ENCODE results near the gene RPS5. TPM values are rescaled to one million over a fixed set of nuclear protein-coding genes. Genes with fewer than 3 reads are reported as not detected.
A peak's percentile ranks its signal among the peaks of the same experiment; 100 is the strongest.

Gene RPS5
- total RNA-seq, 5 donors from 2014 or later (not counting 1 experiment from before 2014, with no cell fraction given): 1,332 to 1,813 (median 1,414) TPM

DNA sequence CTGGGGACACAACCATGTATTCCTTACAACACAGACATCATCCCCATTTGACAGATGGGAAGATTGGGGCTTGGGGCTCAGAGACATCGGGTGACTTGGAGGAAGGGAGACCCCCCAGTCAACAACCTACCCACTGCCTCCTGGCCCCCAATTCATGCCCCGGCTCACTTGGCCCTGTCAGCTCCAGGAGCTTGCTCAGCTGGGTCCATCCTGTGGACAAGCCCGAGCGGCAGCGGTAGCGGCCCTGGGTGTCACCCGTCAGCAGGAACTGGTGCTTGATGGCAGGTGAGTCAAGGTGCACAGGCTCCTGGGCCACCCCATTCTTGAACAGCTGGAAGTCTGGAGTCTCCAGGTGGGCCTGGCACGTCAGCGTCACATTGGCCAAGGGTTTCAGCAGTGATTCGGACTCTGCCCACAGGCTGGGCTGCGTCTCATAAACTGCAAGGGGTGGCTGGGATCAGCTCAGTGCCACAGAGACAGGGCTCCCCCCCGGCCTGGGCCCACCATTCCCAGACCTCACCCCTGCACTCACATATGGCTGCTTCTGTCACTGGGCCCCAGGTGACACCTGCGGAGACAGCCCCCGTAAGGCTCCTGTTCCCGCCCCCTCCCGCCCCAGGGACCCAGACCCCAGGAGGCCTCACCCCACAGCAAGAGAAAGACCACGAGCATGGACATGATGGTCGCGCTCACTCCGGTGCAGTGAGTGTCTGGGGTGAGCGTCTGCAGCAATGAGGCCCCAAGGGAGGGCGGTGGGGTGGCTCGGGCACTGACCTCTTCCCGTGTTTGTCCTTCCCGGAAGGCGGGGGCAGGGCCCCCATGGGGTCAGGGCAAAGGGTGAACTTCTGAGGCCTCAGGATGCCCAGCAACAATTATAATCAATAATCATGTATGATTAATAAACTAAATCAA lies 34.1 kb upstream of the RPS5 start, which contains the start of gene A1BG:
A1BG (minus strand) TSS at position 733 of the 912 bp plus-strand sequence; CDS start at position 678, 55 bp downstream.
- CTCF ChIA-PET: no interaction called here
- Mint-ChIP-seq H3K27ac (no peak within 1 kb of the TSS), H3K4me1 (peaks cover 26 to 39% (median 29%) of the 10 kb centered on the region in 3 donors), H3K36me3 (no peaks in the 10 kb centered on the region), H3K9me3 (no peaks in the 10 kb centered on the region), H3K4me3 (no peak within 1 kb of the TSS), H3K27me3 (peaks cover 0 to 5% of the 10 kb centered on the region in 2 donors)
- Histone ChIP-seq H3K27me3 (replicated peaks in 1 of 2; ENCODE audit: control insufficient read depth in 2 of 2, extremely low read depth in 1 of 2, insufficient read depth in 2 of 2, low read length in 1 of 2) (peaks cover 0 to 25% of the 10 kb centered on the region in 2 experiments), H3K27ac (ENCODE audit: low read length) (no peak within 1 kb of the TSS), H3K4me3 (ENCODE audit: control insufficient read depth in 1 of 2, extremely low read depth in 1 of 2, low read length in 1 of 2) (no peak within 1 kb of the TSS), H3K36me3 (ENCODE audit: control insufficient read depth in 2 of 2, extremely low read depth in 1 of 2, insufficient read depth in 1 of 2, low read length in 1 of 2) (no peaks in the 10 kb centered on the region), H3K4me1 (ENCODE audit: control insufficient read depth in 1 of 2, extremely low read depth in 1 of 2, insufficient read depth in 2 of 2, low read length in 2 of 2) (peaks cover 6 to 33% of the 10 kb centered on the region in 2 experiments), H3K9me3 (no peaks in the 10 kb centered on the region)
- POLR2A ChIA-PET: no interaction called here
- DNase-seq: no peak
- WGBS (ENCODE audit: insufficient coverage): 98% methylated on average over 16 of the region's 26 CpGs
- no peak for ATAC-seq (replicated peaks in 1 of 4)

DNA sequence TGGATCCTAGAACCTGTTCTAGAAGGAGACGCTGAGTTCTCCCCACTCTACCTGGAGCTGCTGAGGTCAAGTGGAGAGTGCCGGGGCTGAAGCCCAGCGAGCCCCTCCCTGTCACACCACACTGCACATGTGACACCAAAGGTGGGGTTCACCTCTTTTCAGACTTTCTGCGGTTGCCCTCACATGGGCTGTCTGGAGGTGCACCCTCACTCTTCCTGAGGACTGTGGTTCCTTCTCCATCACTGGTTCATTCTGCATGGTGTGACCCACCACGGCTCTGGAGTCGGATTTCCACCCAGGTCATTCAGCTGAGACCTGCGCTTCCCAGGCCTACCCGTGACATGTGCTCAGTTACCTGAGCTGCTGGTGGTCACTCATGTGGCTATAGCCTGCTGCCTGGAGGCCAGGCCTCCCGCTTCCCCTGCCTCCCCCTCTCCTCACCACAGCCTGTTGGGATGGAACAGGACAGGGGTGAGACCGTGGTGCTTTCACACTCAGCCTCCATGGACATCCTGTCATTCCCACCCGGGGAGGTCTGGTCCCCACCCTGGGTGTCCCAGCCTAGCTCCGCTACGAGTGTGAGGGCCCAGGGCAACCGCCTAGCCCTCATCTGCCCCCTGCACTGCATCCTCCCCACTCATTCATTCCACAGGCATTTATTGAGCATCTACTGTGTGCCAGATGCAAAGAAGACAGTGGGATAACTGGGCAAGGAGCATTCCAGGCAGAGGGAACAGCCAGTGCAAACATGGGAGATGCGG lies 33.2 kb upstream of the RPS5 start:
- no peaks in the 10 kb centered on the region for H3K9me3 ChIP-seq
- peaks cover 4 to 36% of the 10 kb centered on the region in 2 experiments for H3K4me1 ChIP-seq (ENCODE audit: control insufficient read depth in 1 of 2, extremely low read depth in 1 of 2, insufficient read depth in 2 of 2, low read length in 2 of 2)
- Mint-ChIP-seq H3K4me3 (no peak overlapping the region), H3K9me3 (no peaks in the 10 kb centered on the region), H3K27me3 (peaks cover 0 to 5% of the 10 kb centered on the region in 2 donors), H3K27ac (no peak overlapping the region), H3K4me1 (peaks cover 18 to 32% (median 22%) of the 10 kb centered on the region in 3 donors), H3K36me3 (no peaks in the 10 kb centered on the region)
- 92% methylated on average over 10 of the region's 15 CpGs for WGBS (ENCODE audit: insufficient coverage)
- CTCF ChIA-PET: no interaction called here
- peaks cover 0 to 34% of the 10 kb centered on the region in 2 experiments for H3K27me3 ChIP-seq (replicated peaks in 1 of 2; ENCODE audit: control insufficient read depth in 2 of 2, extremely low read depth in 1 of 2, insufficient read depth in 2 of 2, low read length in 1 of 2)
- no peak overlapping the region for H3K27ac ChIP-seq (ENCODE audit: low read length)
- POLR2A ChIA-PET: no interaction called here
- H3K4me3 ChIP-seq (ENCODE audit: control insufficient read depth in 1 of 2, extremely low read depth in 1 of 2, low read length in 1 of 2): no peak overlapping the region
- no peak for ATAC-seq (replicated peaks in 1 of 4)
- DNase-seq: no peak
- H3K36me3 ChIP-seq (ENCODE audit: control insufficient read depth in 2 of 2, extremely low read depth in 1 of 2, insufficient read depth in 1 of 2, low read length in 1 of 2): no peaks in the 10 kb centered on the region

DNA sequence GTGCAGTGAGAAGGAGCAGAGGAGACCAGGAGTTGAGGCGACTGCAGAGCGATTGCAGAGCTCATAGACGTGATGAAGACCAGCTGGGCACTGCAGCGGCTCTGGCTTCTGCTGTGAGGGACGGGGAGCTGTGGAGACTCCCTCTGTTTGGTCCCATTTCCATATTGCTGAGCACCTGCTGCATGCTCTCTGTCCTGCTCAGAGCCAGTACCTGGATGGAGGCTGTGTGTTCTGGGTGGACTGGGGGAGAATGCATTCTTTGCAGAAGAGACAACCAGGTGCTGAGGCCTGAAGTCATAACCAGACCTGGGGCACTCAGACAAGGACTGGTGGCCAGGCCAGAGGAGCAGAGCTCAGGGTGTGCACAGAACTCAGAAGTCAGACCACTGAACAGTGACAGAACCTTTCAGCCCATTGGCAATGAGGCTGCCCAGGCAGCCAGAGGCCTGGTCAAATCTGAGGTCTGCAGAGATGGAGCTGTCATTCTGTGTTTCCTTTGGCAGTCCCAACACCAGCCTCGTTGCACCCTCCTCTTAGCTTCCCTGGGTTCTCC lies 32.5 kb upstream of the RPS5 start:
- Histone ChIP-seq H3K36me3 (ENCODE audit: control insufficient read depth in 2 of 2, extremely low read depth in 1 of 2, insufficient read depth in 1 of 2, low read length in 1 of 2) (no peaks in the 10 kb centered on the region), H3K4me1 (ENCODE audit: control insufficient read depth in 1 of 2, extremely low read depth in 1 of 2, insufficient read depth in 2 of 2, low read length in 2 of 2) (peaks cover 4 to 36% of the 10 kb centered on the region in 2 experiments), H3K4me3 (ENCODE audit: control insufficient read depth in 1 of 2, extremely low read depth in 1 of 2, low read length in 1 of 2) (no peak overlapping the region), H3K27me3 (replicated peaks in 1 of 2; ENCODE audit: control insufficient read depth in 2 of 2, extremely low read depth in 1 of 2, insufficient read depth in 2 of 2, low read length in 1 of 2) (peaks cover 0 to 31% of the 10 kb centered on the region in 2 experiments), H3K9me3 (no peaks in the 10 kb centered on the region), H3K27ac (ENCODE audit: low read length) (no peak overlapping the region)
- no peak overlapping the region for H3K4me3 Mint-ChIP-seq
- ChIA-PET POLR2A (no interaction called here), CTCF (no interaction called here)
- peaks cover 14 to 30% (median 20%) of the 10 kb centered on the region in 3 donors for H3K4me1 Mint-ChIP-seq
- H3K27me3 Mint-ChIP-seq: peaks cover 0 to 3% of the 10 kb centered on the region in 2 donors
- ATAC-seq (replicated peaks in 1 of 4) (no peak), DNase-seq (no peak)
- no peak overlapping the region for H3K27ac Mint-ChIP-seq
- WGBS (ENCODE audit: insufficient coverage): 94% methylated on average over 6 of the region's 6 CpGs
- no peaks in the 10 kb centered on the region for H3K9me3 Mint-ChIP-seq
- no peaks in the 10 kb centered on the region for H3K36me3 Mint-ChIP-seq

DNA sequence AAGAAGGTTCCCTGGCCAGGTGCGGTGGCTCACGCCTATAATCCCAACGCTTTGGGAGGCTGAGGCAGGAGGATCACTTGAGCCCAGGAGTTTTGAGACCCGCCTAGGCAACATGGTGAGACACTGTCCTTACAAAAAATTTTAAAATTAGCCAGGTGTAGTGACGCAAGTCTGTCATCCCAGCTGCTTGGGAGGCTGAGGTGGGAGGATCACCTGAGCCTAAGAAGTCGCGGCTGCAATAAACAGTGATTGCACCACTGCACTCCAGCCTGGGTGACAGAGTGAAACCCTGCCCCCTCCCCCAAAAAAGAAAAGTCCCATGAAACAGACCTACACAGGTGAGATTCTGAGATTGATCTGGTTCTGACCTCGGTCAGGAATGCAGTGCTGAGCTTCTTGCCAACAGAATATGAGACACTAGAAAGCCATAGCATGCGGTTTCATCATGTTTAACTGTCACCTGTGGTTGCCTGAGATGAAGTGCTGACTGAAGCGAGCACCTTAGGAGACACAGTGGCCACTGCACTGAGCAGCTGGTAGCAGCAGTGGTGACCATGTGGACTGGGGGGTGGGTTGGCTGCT lies 31.8 kb upstream of the RPS5 start:
- Histone ChIP-seq H3K36me3 (ENCODE audit: control insufficient read depth in 2 of 2, extremely low read depth in 1 of 2, insufficient read depth in 1 of 2, low read length in 1 of 2) (no peaks in the 10 kb centered on the region), H3K27me3 (replicated peaks in 1 of 2; ENCODE audit: control insufficient read depth in 2 of 2, extremely low read depth in 1 of 2, insufficient read depth in 2 of 2, low read length in 1 of 2) (peaks cover 0 to 27% of the 10 kb centered on the region in 2 experiments), H3K9me3 (no peaks in the 10 kb centered on the region), H3K27ac (ENCODE audit: low read length) (no peak overlapping the region), H3K4me3 (ENCODE audit: control insufficient read depth in 1 of 2, extremely low read depth in 1 of 2, low read length in 1 of 2) (no peak overlapping the region), H3K4me1 (ENCODE audit: control insufficient read depth in 1 of 2, extremely low read depth in 1 of 2, insufficient read depth in 2 of 2, low read length in 2 of 2) (peaks cover 0 to 36% of the 10 kb centered on the region in 2 experiments)
- DNase-seq (no peak), ATAC-seq (replicated peaks in 1 of 4) (no peak)
- peaks cover 0 to 1% of the 10 kb centered on the region in 2 donors for H3K27me3 Mint-ChIP-seq
- no peaks in the 10 kb centered on the region for H3K36me3 Mint-ChIP-seq
- H3K4me1 Mint-ChIP-seq: peaks cover 10 to 28% (median 18%) of the 10 kb centered on the region in 3 donors
- H3K27ac Mint-ChIP-seq: peak overlapping the region in 1 of 2 donors; percentile 55
- 73% methylated on average over 7 of the region's 10 CpGs for WGBS (ENCODE audit: insufficient coverage)
- ChIA-PET CTCF (no interaction called here), POLR2A (no interaction called here)
- peak overlapping the region; percentile 39 to 74 (median 41) for H3K4me3 Mint-ChIP-seq
- no peaks in the 10 kb centered on the region for H3K9me3 Mint-ChIP-seq

DNA sequence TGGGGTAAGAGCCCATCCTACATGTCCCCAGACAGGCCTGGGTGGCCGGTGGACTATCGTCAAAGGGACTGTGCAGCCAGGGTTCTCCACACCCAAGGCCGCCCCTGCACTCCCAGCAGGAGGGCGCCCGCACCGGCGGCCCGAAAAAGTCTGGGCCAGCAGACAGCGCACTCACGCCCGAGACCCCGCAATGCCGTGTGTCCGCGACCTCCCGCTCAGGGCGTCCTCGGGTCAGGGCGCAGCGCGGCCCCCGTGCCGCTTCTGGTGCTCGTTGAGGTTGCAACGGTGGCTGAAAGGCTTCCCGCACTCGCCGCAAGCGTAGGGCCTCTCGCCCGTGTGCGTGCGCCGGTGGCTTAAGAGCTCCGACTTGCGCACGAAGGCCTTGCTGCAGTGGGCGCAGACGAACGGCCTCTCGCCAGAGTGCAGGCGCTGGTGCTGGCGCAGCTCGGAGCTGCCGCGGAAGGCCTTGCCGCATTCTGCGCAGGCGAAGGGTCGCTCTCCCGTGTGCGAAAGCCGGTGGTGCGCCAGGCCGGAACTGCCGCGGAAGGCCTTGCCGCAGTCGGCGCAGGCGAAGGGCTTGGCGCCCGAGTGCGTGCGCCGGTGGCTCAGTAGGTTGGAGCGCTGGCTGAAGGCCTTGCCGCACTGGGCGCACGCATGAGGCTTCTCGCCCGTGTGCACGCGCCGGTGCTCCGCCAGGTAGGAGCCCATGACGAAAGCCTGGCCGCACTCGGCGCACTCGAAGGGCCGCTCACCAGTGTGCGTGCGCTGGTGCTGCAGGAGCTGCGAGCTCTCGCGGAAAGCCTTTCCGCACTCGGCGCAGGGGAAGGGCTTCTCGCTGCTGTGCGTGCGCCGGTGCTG lies 30.9 kb upstream of the RPS5 start:
- no peaks in the 10 kb centered on the region for H3K36me3 ChIP-seq (ENCODE audit: control insufficient read depth in 2 of 2, extremely low read depth in 1 of 2, insufficient read depth in 1 of 2, low read length in 1 of 2)
- peaks cover 10 to 28% (median 16%) of the 10 kb centered on the region in 3 donors for H3K4me1 Mint-ChIP-seq
- no peak overlapping the region for H3K27ac ChIP-seq (ENCODE audit: low read length)
- DNase-seq: peak in 31 of 35 experiments; percentile 18 to 65 (median 33)
- peaks cover 0 to 1% of the 10 kb centered on the region in 2 donors for H3K27me3 Mint-ChIP-seq
- ChIA-PET POLR2A (no interaction called here), CTCF (no interaction called here)
- 13% methylated on average over 93 of the region's 94 CpGs for WGBS (ENCODE audit: insufficient coverage)
- H3K27ac Mint-ChIP-seq: peak overlapping the region; percentile 31 to 52
- no peaks in the 10 kb centered on the region for H3K36me3 Mint-ChIP-seq
- H3K4me3 ChIP-seq (ENCODE audit: control insufficient read depth in 1 of 2, extremely low read depth in 1 of 2, low read length in 1 of 2): peak overlapping the region; percentile 41 to 53
- peaks cover 0 to 29% of the 10 kb centered on the region in 2 experiments for H3K27me3 ChIP-seq (replicated peaks in 1 of 2; ENCODE audit: control insufficient read depth in 2 of 2, extremely low read depth in 1 of 2, insufficient read depth in 2 of 2, low read length in 1 of 2)
- ATAC-seq (replicated peaks in 1 of 4): peak; percentile 76 to 83 (median 79)
- peak overlapping the region; percentile 63 to 74 (median 64) for H3K4me3 Mint-ChIP-seq
- H3K9me3 ChIP-seq: no peaks in the 10 kb centered on the region
- peaks cover 0 to 36% of the 10 kb centered on the region in 2 experiments for H3K4me1 ChIP-seq (ENCODE audit: control insufficient read depth in 1 of 2, extremely low read depth in 1 of 2, insufficient read depth in 2 of 2, low read length in 2 of 2)
- H3K9me3 Mint-ChIP-seq: no peaks in the 10 kb centered on the region
